Measurements from ENCODE around the gene HMCN2. TPM values are rescaled to one million over a fixed set of nuclear protein-coding genes. Genes with fewer than 3 reads are reported as not detected.

The HMCN2 gene
- total and polyA plus RNA-seq, 8 donors, result 0.41 to 5.3 (median 0.76) TPM

DNA sequence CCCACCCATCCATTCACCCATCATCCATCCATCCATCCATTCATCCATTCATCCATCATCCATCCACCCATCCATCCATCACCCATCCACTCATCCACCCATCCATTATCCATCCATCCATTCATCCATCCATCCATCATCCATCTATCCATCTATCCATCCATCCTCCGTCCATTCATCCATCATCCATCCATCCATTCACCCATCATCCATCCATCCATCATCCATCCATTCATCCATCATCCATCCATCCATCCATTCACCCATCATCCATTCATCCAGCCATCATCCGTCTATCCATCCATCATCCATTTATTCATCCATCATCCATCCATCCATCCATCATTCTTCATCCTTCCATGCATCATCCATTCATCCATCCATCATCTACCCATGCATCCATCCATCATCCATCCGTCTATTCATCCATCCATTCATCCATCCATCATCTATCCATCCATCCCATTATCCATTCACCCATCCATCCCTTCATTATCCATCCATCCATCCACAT is 189.3 kb downstream of the HMCN2 start:
- TF ChIP-seq, protein P1, sequence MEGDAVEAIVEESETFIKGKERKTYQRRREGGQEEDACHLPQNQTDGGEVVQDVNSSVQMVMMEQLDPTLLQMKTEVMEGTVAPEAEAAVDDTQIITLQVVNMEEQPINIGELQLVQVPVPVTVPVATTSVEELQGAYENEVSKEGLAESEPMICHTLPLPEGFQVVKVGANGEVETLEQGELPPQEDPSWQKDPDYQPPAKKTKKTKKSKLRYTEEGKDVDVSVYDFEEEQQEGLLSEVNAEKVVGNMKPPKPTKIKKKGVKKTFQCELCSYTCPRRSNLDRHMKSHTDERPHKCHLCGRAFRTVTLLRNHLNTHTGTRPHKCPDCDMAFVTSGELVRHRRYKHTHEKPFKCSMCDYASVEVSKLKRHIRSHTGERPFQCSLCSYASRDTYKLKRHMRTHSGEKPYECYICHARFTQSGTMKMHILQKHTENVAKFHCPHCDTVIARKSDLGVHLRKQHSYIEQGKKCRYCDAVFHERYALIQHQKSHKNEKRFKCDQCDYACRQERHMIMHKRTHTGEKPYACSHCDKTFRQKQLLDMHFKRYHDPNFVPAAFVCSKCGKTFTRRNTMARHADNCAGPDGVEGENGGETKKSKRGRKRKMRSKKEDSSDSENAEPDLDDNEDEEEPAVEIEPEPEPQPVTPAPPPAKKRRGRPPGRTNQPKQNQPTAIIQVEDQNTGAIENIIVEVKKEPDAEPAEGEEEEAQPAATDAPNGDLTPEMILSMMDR (IDR thresholded peaks at IDR 0.05), result no peak
- peaks cover 24 to 34% (median 24%) of the 10 kb centered on the region in 3 donors for H3K4me1 ChIP-seq
- H3K27ac ChIP-seq, result no peak overlapping the region
- WGBS, 2 donors, result 29 to 31% methylated on average over 3 of the region's 3 CpGs
- no peaks in the 10 kb centered on the region for H3K27me3 ChIP-seq
- no peak overlapping the region for H3K4me3 ChIP-seq
- FAIRE-seq, result no peak
- H3K36me3 ChIP-seq, result no peaks in the 10 kb centered on the region
- no peak for DNase-seq
- H3K9me3 ChIP-seq, result no peaks in the 10 kb centered on the region
- intact Hi-C loops (cut with DNase I), result no loop called here
- no peak for ATAC-seq

DNA sequence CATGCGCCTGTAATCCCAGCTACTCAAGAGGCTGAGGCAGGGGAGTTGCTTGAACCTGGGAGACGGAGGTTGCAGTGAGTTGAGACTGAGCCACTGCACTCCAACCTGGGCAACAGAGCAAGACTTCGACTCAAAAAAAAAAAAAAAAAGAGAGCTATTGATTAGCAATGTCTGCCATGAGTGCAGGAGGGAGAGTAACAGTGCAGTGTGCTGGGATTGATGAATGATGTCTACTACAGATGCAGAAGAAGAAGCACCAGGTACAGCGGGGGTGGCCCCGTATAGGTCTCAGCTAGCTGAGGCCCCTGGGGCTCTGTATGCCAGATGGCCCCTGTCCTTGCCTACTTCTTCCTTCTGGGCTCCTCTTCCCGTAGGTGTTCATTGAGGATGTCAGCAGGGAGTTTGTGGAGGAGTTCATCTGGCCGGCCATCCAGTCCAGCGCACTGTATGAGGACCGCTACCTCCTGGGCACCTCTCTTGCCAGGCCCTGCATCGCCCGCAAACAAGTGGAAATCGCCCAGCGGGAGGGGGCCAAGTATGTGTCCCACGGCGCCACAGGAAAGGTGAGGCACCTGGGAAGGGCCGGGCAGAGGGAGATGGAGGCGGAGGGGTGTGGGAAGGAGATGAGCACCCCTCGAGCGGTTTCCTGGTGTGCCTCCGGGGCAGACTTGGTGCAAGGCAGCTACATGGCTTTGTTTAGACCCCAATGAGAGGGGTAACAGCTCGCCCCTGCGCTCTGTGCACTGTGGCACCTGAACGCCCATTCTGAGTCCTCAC is 192.7 kb downstream of the HMCN2 start:
- Histone ChIP-seq H3K4me1 (peaks cover 0 to 9% (median 7%) of the 10 kb centered on the region in 3 donors), H3K27ac (no peak overlapping the region), H3K4me3 (no peak overlapping the region), H3K9me3 (no peaks in the 10 kb centered on the region), H3K36me3 (no peaks in the 10 kb centered on the region), H3K27me3 (no peaks in the 10 kb centered on the region)
- no peak for ATAC-seq
- no peak for FAIRE-seq
- intact Hi-C loops (cut with DNase I), result no loop called here
- peak in 2 of 6 donors; percentile 21 to 57 for DNase-seq
- WGBS, 2 donors, result 87 to 90% methylated on average over 23 of the region's 23 CpGs
- TF ChIP-seq, protein P1 (IDR thresholded peaks at IDR 0.05), result no peak

DNA sequence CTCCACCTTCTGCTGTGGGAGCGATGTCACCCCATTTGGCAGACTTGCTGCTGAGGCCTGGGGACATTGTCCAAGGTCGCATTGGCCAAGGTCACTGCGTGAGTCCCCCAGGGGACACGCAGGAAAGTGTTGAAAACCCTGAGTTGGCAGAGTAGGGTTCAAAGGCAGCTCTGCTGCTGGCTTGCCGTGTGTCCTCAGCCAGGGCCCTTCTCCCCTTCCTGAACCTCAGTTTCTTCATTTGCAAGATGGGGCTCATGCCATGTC is 193.2 kb downstream of the HMCN2 start:
- Histone ChIP-seq H3K27me3 (no peaks in the 10 kb centered on the region), H3K9me3 (no peaks in the 10 kb centered on the region), H3K4me1 (peaks cover 0 to 4% (median 1%) of the 10 kb centered on the region in 3 donors), H3K4me3 (no peak overlapping the region), H3K27ac (no peak overlapping the region), H3K36me3 (no peaks in the 10 kb centered on the region)
- WGBS, 2 donors, result 60% methylated on average over 5 of the region's 5 CpGs
- ATAC-seq (no peak), FAIRE-seq (no peak), DNase-seq (no peak)
- intact Hi-C loops (cut with DNase I), result no loop called here
- TF ChIP-seq, protein P1 (IDR thresholded peaks at IDR 0.05), result no peak

DNA sequence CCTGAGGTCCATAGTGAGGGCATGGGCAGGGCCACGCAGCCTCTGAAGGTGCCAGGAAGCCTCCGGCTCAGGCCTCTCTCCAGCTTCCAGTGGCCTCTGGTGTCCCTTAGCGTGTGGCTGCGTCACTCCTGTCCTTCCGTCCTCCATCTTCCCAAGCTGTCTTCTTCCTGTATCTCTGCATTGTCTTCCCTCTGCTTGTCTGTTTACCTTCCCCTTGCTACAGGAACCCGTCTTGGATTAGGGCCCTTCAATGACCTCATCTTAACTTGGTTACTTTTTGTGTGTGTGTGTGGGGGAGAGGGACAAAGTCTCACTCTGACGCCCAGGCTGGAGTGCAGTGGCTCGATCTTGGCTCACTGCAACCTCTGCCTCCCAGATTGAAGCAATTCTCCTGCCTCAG is 193.6 kb downstream of the HMCN2 start:
- DNase-seq, result peak in 1 of 6 donors; percentile 31
- TF ChIP-seq, protein P1 (IDR thresholded peaks at IDR 0.05), result no peak
- Histone ChIP-seq H3K36me3 (no peaks in the 10 kb centered on the region), H3K27me3 (no peaks in the 10 kb centered on the region), H3K27ac (no peak overlapping the region), H3K4me1 (no peaks in the 10 kb centered on the region), H3K9me3 (no peaks in the 10 kb centered on the region), H3K4me3 (no peak overlapping the region)
- intact Hi-C loops (cut with DNase I), result no loop called here
- 78 to 81% methylated on average over 8 of the region's 8 CpGs for WGBS, 2 donors
- ATAC-seq, result no peak
- FAIRE-seq, result no peak
